Measurements from ENCODE around the gene THBS1. TPM values are rescaled to one million over a fixed set of nuclear protein-coding genes. Genes with fewer than 3 reads are reported as not detected.

The THBS1 gene
- total RNA-seq, 1 donor from 2014 or later, result 17.3 TPM

- no peak overlapping the region for H3K4me3 Mint-ChIP-seq
- no peak for TF ChIP-seq CTCF (conservative IDR thresholded peaks at IDR 0.05)
- DNase-seq (ENCODE audit: low read depth, low spot score), result no peak
- H3K4me1 Mint-ChIP-seq, result peaks cover 4% of the 10 kb centered on the region
- no peaks in the 10 kb centered on the region for H3K27me3 Mint-ChIP-seq (ENCODE audit: low read depth)
- H3K36me3 Mint-ChIP-seq (ENCODE audit: low read depth), result no peaks in the 10 kb centered on the region
- no peak overlapping the region for H3K27ac Mint-ChIP-seq (ENCODE audit: unreplicated experiment)
- H3K9me3 Mint-ChIP-seq, result peaks cover 3% of the 10 kb centered on the region
Observed at GRCh38 chr15:39555885-39556284, 25.0 kb upstream of the THBS1 start.

- Mint-ChIP-seq H3K27me3 (ENCODE audit: low read depth) (no peaks in the 10 kb centered on the region), H3K36me3 (ENCODE audit: low read depth) (no peaks in the 10 kb centered on the region), H3K9me3 (peaks cover 3% of the 10 kb centered on the region), H3K27ac (ENCODE audit: unreplicated experiment) (peak overlapping the region; percentile 37), H3K4me1 (peaks cover 4% of the 10 kb centered on the region), H3K4me3 (no peak overlapping the region)
- no peak for TF ChIP-seq CTCF (conservative IDR thresholded peaks at IDR 0.05)
- DNase-seq (ENCODE audit: low read depth, low spot score), result no peak
Observed at GRCh38 chr15:39556461-39556860, 24.4 kb upstream of the THBS1 start.

GRCh38 chr15:39558421-39558820 is 22.5 kb upstream of the THBS1 start:
- Mint-ChIP-seq H3K4me1 (peaks cover 4% of the 10 kb centered on the region), H3K4me3 (no peak overlapping the region), H3K27me3 (ENCODE audit: low read depth) (no peaks in the 10 kb centered on the region), H3K9me3 (no peaks in the 10 kb centered on the region), H3K36me3 (ENCODE audit: low read depth) (no peaks in the 10 kb centered on the region), H3K27ac (ENCODE audit: unreplicated experiment) (no peak overlapping the region)
- DNase-seq (ENCODE audit: low read depth, low spot score), result no peak
- TF ChIP-seq CTCF (conservative IDR thresholded peaks at IDR 0.05), result no peak

GRCh38 chr15:39564972-39565665 is 15.8 kb upstream of the THBS1 start:
- Mint-ChIP-seq H3K9me3 (no peaks in the 10 kb centered on the region), H3K4me1 (no peaks in the 10 kb centered on the region), H3K36me3 (ENCODE audit: low read depth) (no peaks in the 10 kb centered on the region), H3K27ac (ENCODE audit: unreplicated experiment) (no peak overlapping the region), H3K4me3 (no peak overlapping the region), H3K27me3 (ENCODE audit: low read depth) (no peaks in the 10 kb centered on the region)
- no peak for TF ChIP-seq CTCF (conservative IDR thresholded peaks at IDR 0.05)
- no peak for DNase-seq (ENCODE audit: low read depth, low spot score)

- no peak overlapping the region for H3K4me3 Mint-ChIP-seq
- no peaks in the 10 kb centered on the region for H3K9me3 Mint-ChIP-seq
- no peak overlapping the region for H3K27ac Mint-ChIP-seq (ENCODE audit: unreplicated experiment)
Observed at GRCh38 chr15:39565851-39566250, 15.0 kb upstream of the THBS1 start.

More at GRCh38 chr15:39565851-39566250, 15.0 kb upstream of the THBS1 start:
- Mint-ChIP-seq H3K4me1 (peaks cover 3% of the 10 kb centered on the region), H3K27me3 (ENCODE audit: low read depth) (no peaks in the 10 kb centered on the region), H3K36me3 (ENCODE audit: low read depth) (no peaks in the 10 kb centered on the region)
- no peak for DNase-seq (ENCODE audit: low read depth, low spot score)
- TF ChIP-seq CTCF (conservative IDR thresholded peaks at IDR 0.05), result no peak
